NK-92 (cell line): ENCODE measurements around the gene KCNH6.

Experiments
- DNase-seq: peaks from one replicate; lab custom pipeline; 2025; ENCODE audit not compliant: unreplicated experiment; lab: John Stamatoyannopoulos, UW

KCNH6 gene, protein sequence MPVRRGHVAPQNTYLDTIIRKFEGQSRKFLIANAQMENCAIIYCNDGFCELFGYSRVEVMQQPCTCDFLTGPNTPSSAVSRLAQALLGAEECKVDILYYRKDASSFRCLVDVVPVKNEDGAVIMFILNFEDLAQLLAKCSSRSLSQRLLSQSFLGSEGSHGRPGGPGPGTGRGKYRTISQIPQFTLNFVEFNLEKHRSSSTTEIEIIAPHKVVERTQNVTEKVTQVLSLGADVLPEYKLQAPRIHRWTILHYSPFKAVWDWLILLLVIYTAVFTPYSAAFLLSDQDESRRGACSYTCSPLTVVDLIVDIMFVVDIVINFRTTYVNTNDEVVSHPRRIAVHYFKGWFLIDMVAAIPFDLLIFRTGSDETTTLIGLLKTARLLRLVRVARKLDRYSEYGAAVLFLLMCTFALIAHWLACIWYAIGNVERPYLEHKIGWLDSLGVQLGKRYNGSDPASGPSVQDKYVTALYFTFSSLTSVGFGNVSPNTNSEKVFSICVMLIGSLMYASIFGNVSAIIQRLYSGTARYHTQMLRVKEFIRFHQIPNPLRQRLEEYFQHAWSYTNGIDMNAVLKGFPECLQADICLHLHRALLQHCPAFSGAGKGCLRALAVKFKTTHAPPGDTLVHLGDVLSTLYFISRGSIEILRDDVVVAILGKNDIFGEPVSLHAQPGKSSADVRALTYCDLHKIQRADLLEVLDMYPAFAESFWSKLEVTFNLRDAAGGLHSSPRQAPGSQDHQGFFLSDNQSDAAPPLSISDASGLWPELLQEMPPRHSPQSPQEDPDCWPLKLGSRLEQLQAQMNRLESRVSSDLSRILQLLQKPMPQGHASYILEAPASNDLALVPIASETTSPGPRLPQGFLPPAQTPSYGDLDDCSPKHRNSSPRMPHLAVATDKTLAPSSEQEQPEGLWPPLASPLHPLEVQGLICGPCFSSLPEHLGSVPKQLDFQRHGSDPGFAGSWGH

DNA sequence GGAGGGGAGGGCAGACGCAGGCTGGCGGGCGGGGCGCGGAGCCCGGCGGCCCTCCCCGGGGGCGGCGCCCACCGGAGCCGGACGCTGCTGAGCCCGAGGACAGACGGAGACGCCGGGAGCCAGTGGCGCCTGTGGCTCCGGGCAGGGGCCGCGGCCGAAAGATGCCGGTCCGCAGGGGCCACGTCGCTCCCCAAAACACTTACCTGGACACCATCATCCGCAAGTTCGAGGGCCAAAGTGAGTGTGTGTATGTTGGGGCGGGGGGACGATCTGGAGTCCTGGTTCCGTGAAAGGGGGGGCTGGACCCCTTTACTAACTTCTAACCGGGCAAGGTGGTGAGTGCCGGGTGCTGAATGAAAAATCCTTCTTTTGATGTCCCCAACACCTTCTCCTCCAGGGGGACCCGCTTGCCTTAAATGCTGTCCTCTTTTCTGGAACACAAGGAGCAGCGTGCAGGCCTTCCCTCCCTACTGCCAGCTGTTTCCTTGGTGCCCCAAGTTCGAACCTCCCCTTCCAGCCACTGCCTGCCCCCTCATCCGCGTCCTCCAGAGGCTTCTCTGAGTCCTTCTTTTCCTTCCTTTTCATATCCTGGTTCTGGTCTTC lies at the start of gene KCNH6:
KCNH6 (plus strand) TSS at position 106 of the 603 bp plus-strand sequence; CDS start at position 162, 56 bp downstream.
- no peak for DNase-seq

DNA sequence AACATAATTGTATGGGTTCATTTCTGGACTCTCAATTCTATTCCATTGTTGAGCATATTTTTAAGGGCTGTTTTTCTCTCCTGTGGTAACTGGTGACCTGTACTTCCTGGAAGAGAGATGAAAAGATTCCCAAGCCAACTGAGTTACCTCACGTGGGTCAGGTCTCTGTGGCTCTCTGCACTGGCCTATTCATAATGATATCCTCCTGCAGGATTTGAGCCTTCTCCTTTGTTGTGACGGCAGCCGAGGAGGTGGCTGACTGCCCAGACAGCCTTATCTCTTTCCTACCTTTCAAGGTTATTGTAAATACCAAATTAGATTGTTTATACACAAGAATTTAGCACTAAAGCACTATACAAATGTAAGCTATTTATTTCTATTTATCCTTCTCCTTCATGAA lies 49.0 kb upstream of the KCNH6 start:
- no peak for DNase-seq

DNA sequence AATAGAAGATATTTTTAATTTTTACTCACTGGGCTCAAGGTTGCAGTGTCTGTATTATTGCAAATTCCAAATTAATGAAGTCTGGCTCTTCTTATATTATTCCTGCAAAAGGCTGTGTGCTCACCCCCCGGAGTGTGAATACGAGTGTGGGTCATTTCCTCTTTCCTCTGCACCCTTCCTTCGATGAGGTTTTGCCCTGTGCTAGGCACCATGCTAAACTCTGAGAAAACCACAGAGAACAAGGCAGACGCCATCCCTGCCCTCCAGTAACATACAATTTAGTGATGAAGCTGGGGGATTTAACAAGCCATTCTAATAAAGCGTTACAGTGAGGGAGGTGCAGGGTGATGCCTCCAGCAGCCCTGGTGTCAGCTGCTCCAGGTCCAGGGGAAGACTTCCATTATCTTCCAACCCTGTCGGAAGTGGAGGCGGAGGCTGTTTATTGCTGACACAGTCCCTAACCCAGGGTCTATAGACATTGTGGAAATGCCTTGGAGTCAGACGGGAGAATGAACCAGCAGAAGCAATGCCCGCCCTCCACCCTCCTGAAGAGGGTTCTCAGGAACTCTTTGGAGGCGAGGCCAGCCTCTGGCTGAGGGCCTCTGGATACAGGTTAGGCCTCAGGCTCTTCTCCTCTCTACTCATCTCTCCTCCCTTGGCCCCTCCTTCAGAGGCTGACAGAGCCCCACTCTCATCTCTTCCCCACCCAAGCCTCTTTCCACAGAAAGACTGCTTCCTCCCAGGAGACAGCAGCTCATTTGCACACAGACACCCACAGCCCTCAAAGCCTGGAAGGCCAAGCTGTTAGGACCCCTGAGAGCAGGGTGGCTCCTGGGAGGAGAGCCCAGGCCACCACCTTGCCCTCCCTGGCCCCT lies 48.3 kb upstream of the KCNH6 start:
- no peak for DNase-seq

DNA sequence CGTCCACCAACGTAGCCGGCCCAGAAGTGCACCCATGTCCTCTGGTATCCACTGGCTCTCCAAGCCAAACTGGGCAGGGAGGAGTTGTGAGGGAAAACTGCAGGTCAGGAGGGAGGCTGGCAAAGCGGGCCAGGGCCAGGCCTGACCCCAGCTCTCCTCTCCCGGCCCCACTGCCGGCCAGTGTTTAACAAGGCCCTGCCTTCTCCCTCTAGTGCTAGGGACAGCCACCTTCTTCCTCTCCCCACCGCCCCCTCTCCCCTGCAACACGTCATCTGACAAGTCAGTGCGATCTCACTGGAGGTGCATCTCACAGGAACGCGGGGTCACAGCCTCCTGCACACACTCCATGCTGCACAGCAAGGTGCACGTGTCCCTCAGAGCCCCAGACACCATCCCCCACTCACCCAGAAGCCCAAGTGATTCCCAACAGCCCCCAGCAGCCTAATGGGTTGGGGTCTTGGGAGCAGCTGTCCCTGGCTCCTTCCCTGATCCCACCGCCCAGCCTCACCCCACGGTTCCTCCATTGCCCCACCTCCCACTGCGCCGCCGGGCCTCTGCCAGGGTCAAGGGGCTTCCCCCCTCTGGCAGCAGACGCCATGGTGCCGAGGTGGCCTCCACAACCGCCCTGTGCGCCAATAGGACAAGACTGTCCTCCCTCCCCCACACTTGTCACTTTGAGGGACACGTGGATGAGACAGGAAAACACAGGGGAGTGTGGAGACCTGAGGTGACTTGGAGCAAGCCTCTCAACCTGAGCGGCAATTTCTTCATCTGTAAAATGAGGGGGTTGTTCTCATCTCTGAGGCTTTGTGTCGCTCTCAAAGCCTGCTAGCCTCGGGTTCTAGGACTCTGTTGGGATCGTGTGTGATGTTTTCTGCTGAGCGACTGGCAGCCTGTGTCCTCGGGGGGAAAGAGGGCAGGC lies 47.4 kb upstream of the KCNH6 start:
- no peak for DNase-seq

DNA sequence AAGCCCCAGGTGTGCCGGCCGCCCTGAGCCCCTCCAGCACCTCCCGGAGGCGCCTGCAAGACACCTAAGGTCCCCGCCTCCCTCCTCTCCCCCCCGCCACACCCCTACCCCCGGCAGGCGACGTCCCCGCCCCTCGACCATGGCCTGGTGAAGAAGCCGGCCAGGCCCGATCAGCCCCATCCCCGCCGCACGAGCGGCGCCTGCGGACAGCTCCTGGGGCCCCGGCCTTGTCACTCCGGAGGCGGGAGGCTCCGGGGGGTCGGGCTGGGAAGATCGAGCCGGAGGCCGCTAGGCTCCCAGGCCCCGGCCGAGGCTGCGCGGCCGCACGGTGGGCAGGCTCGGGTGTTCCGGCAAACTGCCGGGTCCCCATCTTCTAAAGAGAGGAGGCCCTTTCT lies 46.7 kb upstream of the KCNH6 start:
- DNase-seq: no peak

DNA sequence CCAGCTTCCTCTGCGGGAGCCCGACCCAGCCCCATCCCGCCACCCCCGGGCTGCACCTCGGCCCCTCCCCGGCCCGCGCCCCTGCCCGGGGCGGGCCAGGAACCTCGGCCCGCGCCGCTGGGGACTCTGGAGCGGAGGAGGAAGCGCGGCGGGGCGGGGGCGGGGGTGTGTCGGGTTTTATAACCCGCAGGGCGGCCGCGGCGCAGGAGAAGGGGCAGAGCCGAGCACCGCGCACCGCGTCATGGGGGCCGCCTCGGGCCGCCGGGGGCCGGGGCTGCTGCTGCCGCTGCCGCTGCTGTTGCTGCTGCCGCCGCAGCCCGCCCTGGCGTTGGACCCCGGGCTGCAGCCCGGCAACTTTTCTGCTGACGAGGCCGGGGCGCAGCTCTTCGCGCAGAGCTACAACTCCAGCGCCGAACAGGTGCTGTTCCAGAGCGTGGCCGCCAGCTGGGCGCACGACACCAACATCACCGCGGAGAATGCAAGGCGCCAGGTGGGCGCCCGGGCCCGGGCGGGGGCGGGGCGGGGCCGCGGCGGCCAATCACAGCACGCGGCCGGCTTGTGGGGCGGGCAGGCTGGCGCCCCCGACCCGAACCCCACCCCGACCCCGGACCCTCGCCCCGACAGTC lies 46.2 kb upstream of the KCNH6 start, which contains the start of gene ACE:
ACE (plus strand) TSS at position 208 of the 626 bp plus-strand sequence; CDS start at position 242, 34 bp downstream.
- no peak for DNase-seq

DNA sequence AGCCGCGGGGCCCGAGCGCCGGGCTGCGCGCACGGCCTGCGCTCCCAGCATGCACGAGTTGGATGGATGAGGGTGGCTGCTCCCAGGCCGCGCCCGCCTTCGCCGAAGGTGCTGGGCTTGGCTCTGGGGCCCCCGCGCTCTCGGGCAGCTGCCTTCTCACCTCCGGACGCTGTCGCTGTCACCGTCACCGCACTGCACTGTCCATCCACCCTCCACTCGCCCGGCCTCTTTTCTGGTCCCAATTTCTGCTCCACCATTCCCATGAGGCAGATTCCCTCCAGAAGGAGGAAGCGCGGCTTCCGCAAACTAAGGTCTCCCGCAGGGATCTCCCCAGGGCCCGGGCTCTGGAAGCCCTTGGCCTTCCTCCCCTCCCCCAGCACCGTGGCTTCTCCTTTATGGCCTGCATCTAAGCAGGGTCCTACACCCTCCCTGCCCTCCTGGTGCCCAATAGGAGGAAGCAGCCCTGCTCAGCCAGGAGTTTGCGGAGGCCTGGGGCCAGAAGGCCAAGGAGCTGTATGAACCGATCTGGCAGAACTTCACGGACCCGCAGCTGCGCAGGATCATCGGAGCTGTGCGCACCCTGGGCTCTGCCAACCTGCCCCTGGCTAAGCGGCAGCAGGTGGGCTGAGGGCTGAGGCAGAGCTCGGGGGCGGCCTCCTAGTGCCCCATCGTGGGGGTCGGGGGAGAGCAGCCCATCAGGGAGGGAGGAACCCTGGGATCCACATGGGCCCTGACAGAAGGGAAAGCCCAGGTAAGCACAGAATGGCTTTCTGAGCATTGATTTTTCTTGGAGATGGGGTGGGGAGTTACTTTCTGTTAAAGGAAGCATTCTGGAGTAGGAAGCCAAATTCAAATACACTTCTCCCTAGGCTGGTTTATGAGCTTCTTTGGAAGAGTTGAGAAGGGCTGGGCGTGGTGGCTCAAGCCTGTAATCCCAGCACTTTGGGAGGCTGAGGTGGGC lies 45.4 kb upstream of the KCNH6 start:
- DNase-seq: no peak

DNA sequence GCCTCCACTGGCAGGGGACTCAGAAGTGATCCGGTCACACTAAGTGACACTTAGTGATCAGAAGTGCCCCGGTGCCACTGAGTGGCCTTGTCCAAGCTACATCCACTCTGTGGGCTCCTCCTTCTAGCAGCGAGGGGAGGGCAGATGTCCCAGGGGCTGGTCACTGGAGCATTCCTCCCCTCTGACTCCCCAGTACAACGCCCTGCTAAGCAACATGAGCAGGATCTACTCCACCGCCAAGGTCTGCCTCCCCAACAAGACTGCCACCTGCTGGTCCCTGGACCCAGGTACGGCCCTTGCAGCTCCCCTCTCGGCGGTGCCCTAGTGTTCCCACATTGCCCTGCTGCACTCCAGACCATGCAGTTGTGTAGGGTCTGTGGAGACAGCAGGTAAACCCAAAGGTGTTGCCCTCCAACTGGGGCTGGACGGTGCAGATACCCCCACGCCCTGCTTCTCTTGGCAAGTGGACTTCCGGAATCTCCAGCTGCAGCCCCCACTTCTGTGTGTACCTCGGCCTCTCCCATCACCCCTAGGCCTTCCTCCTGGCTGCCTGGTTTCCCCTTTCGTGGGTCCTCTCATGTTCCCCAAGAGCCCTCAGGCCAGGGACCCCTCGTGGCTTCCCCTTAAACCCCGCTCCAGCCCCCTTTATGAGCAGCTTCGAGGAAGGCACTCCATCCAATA lies 44.2 kb upstream of the KCNH6 start:
- DNase-seq: no peak

DNA sequence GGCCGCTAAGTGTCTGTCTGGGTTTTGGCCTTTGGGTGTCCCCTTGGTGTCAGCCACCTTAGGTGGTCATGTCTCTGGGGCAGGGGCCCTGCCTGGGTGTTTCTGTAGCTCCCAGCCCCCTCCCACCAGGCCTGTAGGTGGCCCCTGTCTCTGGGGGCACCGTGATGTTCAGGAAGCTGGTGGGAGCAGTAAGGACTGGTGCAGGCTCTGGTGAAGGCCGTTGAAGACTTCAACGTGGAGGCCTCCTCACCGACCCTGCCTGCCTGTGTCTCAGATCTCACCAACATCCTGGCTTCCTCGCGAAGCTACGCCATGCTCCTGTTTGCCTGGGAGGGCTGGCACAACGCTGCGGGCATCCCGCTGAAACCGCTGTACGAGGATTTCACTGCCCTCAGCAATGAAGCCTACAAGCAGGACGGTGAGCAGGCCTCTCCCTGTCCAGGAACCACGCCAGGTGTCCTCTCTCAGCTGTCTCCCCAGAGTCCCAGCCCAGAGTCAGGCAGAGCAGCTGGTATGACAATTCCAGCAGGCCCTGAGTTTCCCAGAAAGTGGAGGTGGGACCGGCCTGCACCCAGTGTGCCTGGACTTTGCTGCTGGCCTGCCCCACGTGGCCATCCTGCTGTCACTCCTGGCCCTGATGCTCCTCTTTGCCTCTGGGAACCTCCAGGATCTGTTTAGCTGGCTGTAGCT lies 43.5 kb upstream of the KCNH6 start:
- DNase-seq: no peak

DNA sequence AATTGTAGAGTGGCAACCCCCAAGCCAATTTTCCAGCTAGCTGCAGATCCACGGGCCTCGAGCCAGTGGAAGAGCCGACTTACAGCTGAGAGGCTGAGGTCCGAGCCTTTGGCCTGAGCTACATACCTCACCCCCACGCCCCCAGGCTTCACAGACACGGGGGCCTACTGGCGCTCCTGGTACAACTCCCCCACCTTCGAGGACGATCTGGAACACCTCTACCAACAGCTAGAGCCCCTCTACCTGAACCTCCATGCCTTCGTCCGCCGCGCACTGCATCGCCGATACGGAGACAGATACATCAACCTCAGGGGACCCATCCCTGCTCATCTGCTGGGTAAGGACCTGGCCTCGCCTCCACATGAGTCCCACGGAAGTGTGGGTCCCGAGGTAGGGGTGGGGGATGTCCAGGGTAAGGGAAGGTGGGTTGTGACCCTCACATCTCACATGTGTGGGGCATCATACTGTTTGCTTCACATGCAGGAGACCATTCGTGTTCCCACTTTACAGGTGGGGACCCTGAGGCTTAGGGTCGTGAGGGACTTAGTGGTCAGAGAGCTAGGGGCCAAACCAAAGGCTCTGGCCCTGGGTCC lies 42.9 kb upstream of the KCNH6 start:
- no peak for DNase-seq

DNA sequence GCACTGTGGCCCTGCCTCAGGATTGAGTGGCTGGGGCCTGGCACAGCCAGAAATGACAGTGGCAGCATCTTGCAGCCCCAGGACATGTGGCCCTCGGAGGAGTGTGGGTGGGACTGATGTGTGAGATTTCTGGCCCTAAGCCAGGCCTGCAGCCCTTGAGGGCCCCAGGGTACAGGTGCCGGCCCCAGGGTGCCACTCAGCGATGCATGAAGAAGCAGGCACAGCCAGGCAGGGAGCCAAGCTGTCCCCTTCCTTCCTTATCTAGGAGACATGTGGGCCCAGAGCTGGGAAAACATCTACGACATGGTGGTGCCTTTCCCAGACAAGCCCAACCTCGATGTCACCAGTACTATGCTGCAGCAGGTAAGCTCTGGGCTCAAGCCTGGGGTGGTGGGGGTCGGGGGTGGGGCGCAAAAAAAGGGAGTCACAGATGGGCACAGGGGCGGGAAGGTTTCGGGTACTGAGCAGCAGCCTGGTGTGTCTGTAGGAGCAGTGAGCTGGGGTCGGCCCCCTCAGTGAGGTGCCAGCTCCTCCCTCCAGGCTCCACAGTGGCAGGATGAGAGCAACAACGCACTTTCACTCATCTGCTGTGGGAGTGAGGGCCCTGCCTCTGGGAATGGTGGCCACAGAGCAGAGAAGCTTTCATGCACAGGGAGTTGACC lies 42.2 kb upstream of the KCNH6 start:
- no peak for DNase-seq

DNA sequence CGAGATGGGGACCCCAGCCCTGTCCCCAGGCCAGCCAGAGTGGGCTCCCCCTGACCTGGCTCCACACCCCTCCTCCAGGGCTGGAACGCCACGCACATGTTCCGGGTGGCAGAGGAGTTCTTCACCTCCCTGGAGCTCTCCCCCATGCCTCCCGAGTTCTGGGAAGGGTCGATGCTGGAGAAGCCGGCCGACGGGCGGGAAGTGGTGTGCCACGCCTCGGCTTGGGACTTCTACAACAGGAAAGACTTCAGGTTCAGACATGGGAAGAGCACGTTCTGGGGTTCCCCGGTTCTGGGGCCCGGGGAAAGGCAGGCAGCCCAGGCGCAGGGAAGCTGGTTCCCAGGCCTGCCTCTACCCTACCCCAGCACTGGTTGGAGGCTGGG lies 41.7 kb upstream of the KCNH6 start:
- no peak for DNase-seq

DNA sequence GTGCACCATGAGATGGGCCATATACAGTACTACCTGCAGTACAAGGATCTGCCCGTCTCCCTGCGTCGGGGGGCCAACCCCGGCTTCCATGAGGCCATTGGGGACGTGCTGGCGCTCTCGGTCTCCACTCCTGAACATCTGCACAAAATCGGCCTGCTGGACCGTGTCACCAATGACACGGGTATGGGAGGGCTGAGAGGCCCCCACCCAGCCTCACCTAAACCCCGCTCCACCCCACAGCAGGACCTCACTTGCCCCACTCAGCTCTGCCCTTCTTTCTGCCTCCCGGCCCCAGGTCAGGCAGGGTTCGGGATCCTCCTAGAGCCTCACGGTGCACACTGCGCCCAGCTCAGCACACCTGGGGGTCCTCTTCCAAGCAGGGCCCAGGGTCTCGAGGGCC lies 40.6 kb upstream of the KCNH6 start:
- DNase-seq: no peak

DNA sequence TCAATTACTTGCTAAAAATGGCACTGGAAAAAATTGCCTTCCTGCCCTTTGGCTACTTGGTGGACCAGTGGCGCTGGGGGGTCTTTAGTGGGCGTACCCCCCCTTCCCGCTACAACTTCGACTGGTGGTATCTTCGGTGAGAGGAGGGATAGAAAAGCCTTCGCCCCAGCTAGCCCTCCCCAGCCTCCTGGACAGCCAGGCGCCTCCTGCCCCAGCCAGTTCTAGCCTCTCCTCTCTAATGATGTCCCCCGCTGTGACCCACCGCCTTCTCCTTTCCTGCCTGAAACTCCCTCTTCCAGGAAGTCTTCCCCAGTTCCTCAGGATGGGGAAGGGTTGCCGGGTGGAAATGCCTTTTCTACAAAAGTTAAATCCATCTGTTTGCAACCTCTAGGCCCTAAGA lies 40.1 kb upstream of the KCNH6 start:
- DNase-seq: no peak

DNA sequence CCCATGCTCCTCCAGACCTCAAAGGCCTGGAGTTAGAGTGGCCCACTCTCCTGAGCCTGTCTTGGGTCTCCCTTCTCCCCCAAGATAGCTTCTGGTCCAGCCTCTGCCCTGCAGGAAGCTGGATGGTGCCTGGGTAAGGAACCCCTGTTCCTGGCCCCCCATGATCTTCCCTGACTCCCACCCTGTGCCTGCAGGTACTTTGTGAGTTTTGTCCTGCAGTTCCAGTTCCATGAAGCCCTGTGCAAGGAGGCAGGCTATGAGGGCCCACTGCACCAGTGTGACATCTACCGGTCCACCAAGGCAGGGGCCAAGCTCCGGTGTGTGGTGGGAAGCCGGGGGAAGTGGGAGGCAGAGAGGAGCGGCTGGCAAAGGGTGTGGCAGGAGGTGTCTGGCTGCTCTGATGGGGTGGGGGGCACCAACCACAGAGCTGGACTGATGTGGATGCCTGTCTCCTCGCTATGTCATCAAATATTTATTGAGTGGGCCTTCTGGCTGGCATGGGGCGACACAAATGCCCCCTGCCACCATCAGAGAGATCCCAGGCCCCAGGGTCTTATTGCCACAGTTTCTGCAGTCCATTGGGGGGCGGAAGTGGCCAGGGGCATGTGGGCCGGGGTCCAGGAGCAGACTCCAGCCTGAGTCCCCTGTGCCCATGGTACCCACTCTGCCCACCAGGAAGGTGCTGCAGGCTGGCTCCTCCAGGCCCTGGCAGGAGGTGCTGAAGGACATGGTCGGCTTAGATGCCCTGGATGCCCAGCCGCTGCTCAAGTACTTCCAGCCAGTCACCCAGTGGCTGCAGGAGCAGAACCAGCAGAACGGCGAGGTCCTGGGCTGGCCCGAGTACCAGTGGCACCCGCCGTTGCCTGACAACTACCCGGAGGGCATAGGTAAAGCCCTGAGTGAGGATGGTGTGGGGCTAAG lies 39.2 kb upstream of the KCNH6 start:
- DNase-seq: no peak
